Smooth muscle cell (in vitro differentiated cells): ENCODE data around the gene HSPA12A. TPM values are rescaled to one million over a fixed set of nuclear protein-coding genes. Genes with fewer than 3 reads are reported as not detected.

ENCODE experiments used
- DNase-seq: peaks from one replicate; lab custom pipeline; 2025; ENCODE audit not compliant: unreplicated experiment; lab: John Stamatoyannopoulos, UW
- H2AFZ ChIP-seq: fragments of 200-600 bp; sonication (generic); 2 replicates; pipeline ENCODE4 v1.6.0; 2016; ENCODE audit warnings: antibody characterized with exemption, low read depth, mild to moderate bottlenecking
- H3F3A ChIP-seq: fragments of 200-600 bp; sonication (generic); 2 replicates; pipeline ENCODE4 v1.6.0; 2017; ENCODE audit warnings: antibody characterized with exemption, low read depth
- H3K27ac ChIP-seq: fragments of 200-600 bp; sonication (generic); 2 replicates; pipeline ENCODE4 v1.5.1; 2016; ENCODE audit warnings: low read depth, mild to moderate bottlenecking
- H3K27me3 ChIP-seq: fragments of 200-600 bp; sonication (generic); 2 replicates; pipeline ENCODE4 v1.6.1; 2016; ENCODE audit warnings: low read depth, mild to moderate bottlenecking
- H3K36me3 ChIP-seq: fragments of 200-600 bp; sonication (generic); 2 replicates; pipeline ENCODE4 v1.5.1; 2016; ENCODE audit warnings: low read depth
- H3K4me1 ChIP-seq: fragments of 200-600 bp; sonication (generic); 2 replicates; pipeline ENCODE4 v1.5.1; 2016; ENCODE audit warnings: low read depth
- H3K4me2 ChIP-seq: fragments of 200-600 bp; sonication (generic); 2 replicates; pipeline ENCODE4 v1.6.0; 2016; ENCODE audit warnings: mild to moderate bottlenecking
- H3K4me3 ChIP-seq: fragments of 200-600 bp; sonication (generic); 2 replicates; pipeline ENCODE4 v1.5.1; 2016; ENCODE audit warnings: mild to moderate bottlenecking
- H3K79me2 ChIP-seq: fragments of 200-600 bp; sonication (generic); 2 replicates; pipeline ENCODE4 v1.6.0; 2016; ENCODE audit warnings: low read depth, mild to moderate bottlenecking
- H3K9ac ChIP-seq: fragments of 200-600 bp; sonication (generic); 2 replicates; pipeline ENCODE4 v1.6.0; 2016; ENCODE audit warnings: low read depth
- H3K9me3 ChIP-seq: fragments of 200-600 bp; sonication (generic); replicated peaks from 2 replicates; pipeline ENCODE4 v1.5.1; 2016; ENCODE audit warnings: low read depth
- H4K20me1 ChIP-seq: fragments of 200-600 bp; sonication (generic); 2 replicates; pipeline ENCODE4 v1.6.0; 2016; ENCODE audit warnings: low read depth
- CTCF ChIP-seq: fragments of 200-600 bp; sonication (generic); IDR thresholded peaks from 2 replicates; pipeline ENCODE4 v1.5.1; 2017; ENCODE audit warnings: borderline replicate concordance, mild to moderate bottlenecking, antibody characterized with exemption; ENCODE audit not compliant: insufficient read depth, poor library complexity, severe bottlenecking
- WGBS: methylation state at CpG from one replicate; pipeline ENCODE4 v1.1.7; 2016; ENCODE audit warnings: low lambda C conversion rate; 5-methylcytosine and 5-hydroxymethylcytosine counted together
- polyA plus RNA-seq: library from polyadenylated mRNA; unstranded; fragments of >200 nt; fragmentation: Nextera tagmentation; extraction: Ambion mirVana; gene quantifications from 2 replicates; pipeline ENCODE4 v1.2.1, GENCODE V29; 2016
- total RNA-seq: library from RNA; depleted of rRNA; stranded (reverse); fragments of >200 nt; gene quantifications from 2 replicates; pipeline ENCODE4 v1.2.3, GENCODE V29; 2014

HSPA12A gene
- total and polyA plus RNA-seq, 2 experiments from 2014 or later: 5.3 to 6.4 TPM

GRCh38 chr10:116648903-116649302, 93.5 kb downstream of the HSPA12A start:
- Histone ChIP-seq H3K9ac (no peak overlapping the region), H4K20me1 (no peaks in the 10 kb centered on the region), H3K27me3 (no peaks in the 10 kb centered on the region), H3K27ac (no peak overlapping the region), H3K9me3 (no peaks in the 10 kb centered on the region), H3K79me2 (no peaks in the 10 kb centered on the region), H3K4me2 (no peak overlapping the region), H3K4me1 (no peaks in the 10 kb centered on the region), H3K36me3 (no peaks in the 10 kb centered on the region), H3K4me3 (no peak overlapping the region), H2AFZ (no peak overlapping the region), H3F3A (no peaks in the 10 kb centered on the region)
- no peak for DNase-seq
- 82% methylated on average over 8 of the region's 8 CpGs for WGBS
- no peak for TF ChIP-seq CTCF

GRCh38 chr10:116646502-116646901, 95.9 kb downstream of the HSPA12A start:
- WGBS: 94% methylated on average over 5 of the region's 5 CpGs
- Histone ChIP-seq H4K20me1 (no peaks in the 10 kb centered on the region), H3K9ac (no peak overlapping the region), H3K4me3 (no peak overlapping the region), H3K4me2 (no peak overlapping the region), H3K4me1 (no peaks in the 10 kb centered on the region), H3K27me3 (no peaks in the 10 kb centered on the region), H3K9me3 (no peaks in the 10 kb centered on the region), H3K79me2 (no peaks in the 10 kb centered on the region), H2AFZ (no peak overlapping the region), H3F3A (no peaks in the 10 kb centered on the region), H3K27ac (no peak overlapping the region), H3K36me3 (no peaks in the 10 kb centered on the region)
- no peak for DNase-seq
- no peak for TF ChIP-seq CTCF

- WGBS: 31% methylated on average over 1 of the region's 1 CpG
- Histone ChIP-seq H3K27me3 (no peaks in the 10 kb centered on the region), H3K4me1 (peaks cover 5% of the 10 kb centered on the region), H4K20me1 (no peaks in the 10 kb centered on the region), H2AFZ (no peak overlapping the region), H3K9me3 (no peaks in the 10 kb centered on the region), H3K27ac (no peak overlapping the region), H3K79me2 (no peaks in the 10 kb centered on the region), H3K4me2 (no peak overlapping the region), H3K4me3 (no peak overlapping the region), H3K9ac (no peak overlapping the region), H3F3A (no peaks in the 10 kb centered on the region), H3K36me3 (no peaks in the 10 kb centered on the region)
- no peak for DNase-seq
- no peak for TF ChIP-seq CTCF
These were observed 104.5 kb downstream of the HSPA12A start for GRCh38 chr10:116637830-116638229.

GRCh38 chr10:116636976-116637375, 105.4 kb downstream of the HSPA12A start:
- Histone ChIP-seq H3K79me2 (no peaks in the 10 kb centered on the region), H3K4me3 (no peak overlapping the region), H4K20me1 (no peaks in the 10 kb centered on the region), H3K36me3 (no peaks in the 10 kb centered on the region), H3K9me3 (no peaks in the 10 kb centered on the region), H3F3A (no peaks in the 10 kb centered on the region), H3K4me1 (peaks cover 12% of the 10 kb centered on the region), H3K27ac (no peak overlapping the region), H3K9ac (no peak overlapping the region), H3K27me3 (no peaks in the 10 kb centered on the region), H3K4me2 (no peak overlapping the region), H2AFZ (no peak overlapping the region)
- 66% methylated on average over 2 of the region's 2 CpGs for WGBS
- no peak for TF ChIP-seq CTCF
- no peak for DNase-seq
